Stimulated activated CD8-positive, alpha-beta memory T cell treated with anti-CD3 and anti-CD28 coated beads, Interleukin-12 subunit alpha, Interleukin-12 subunit beta, amount 100 ng/mL, for 1 hour (primary cell): ENCODE measurements around the gene UBE3B.
A peak's percentile ranks its signal among the peaks of the same experiment; 100 is the strongest.

ENCODE experiments used
- DNase-seq: peaks from one replicate; pipeline ENCODE4 v3.0.0-alpha.2; 2020; ENCODE audit warnings: low read depth

Gene UBE3B

GRCh38 chr12:109573029-109573913 lies 95.8 kb downstream of the UBE3B start, which contains the start of the genes MMAB and MVK:
MMAB (minus strand) TSS chr12:109573504; CDS start chr12:109573480, 24 bp downstream.
MVK (plus strand) TSS chr12:109573794; CDS start chr12:109574823, 1,029 bp downstream.
- DNase-seq, result peak; percentile 96

DNA sequence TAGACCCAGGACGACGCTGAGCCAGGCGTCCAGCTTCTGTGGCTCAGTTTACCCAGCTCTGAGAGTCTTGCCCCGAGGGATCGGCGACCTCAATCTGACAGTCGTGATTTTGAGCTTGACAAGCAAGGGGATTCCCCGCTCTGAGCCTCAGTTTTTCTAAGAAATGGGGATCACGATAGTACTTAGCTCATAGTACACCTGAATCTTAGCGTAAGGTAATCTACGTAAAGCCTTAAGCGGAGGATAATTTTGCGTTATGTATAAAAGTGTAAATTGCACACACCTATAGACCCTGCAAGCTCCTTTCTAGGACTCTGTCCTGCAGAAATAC lies 96.4 kb downstream of the UBE3B start:
- DNase-seq, result no peak

- DNase-seq, result no peak
Measured at GRCh38 chr12:109575683-109576082, 98.2 kb downstream of the UBE3B start.

GRCh38 chr12:109577311-109577710 lies 99.9 kb downstream of the UBE3B start:
- DNase-seq, result no peak

- no peak for DNase-seq
Measured at GRCh38 chr12:109578330-109578927, 101.0 kb downstream of the UBE3B start.

- DNase-seq, result no peak
Measured at GRCh38 chr12:109579639-109580038, 102.2 kb downstream of the UBE3B start.

GRCh38 chr12:109580272-109580671 lies 102.8 kb downstream of the UBE3B start:
- no peak for DNase-seq

DNA sequence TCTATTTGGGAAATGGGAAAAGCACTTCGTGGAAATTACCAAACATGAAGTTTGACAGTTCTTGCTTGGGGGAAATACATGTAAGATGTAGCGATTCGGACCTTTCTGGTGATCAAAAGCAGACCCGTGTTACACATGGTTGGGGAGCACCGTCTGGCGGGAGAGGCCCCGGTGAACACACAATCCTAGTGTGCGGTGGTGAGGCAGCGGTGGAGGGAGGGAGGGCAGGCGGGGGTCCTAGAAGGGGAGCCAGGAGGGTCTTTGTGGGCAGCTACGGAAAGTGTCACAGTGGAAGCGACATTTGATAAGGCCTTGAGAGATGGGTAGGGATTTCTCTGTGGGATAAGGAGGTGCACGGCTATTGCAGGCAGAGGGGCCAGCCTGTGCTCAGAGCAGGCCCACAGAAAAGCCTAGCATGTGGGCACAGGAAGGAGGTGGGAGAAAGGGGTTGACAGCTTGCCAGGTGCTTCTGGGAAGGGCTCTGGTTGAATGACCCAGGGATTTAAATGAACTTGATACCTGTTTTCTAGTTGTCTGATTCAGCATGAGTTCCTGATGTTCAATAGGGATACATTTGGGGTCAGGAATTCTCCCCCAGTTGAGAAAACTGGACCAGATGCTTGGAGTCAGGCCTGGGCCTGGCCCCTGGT lies 103.4 kb downstream of the UBE3B start:
- no peak for DNase-seq

- no peak for DNase-seq
Measured at GRCh38 chr12:109581334-109581691, 103.9 kb downstream of the UBE3B start.

DNA sequence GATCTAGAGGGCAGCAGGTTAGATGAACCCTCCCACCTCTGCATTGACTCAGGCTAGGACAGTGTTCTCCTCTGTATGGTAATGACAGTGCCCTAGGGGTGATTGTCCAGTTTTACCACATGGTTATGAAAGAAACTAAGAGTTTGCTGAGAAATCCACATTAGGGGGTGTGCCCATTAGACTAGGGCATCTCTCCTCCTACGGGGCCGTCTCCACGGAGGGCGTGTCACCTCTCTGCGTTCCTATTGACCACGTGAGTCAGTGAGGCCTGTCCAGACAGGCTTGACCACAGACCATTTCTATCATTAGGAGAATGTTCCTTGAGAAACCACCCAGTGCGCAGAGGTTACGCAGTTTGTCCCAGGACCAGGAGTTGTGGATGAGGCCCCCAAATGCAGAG lies 104.4 kb downstream of the UBE3B start:
- DNase-seq, result no peak

- DNase-seq, result no peak
Measured at GRCh38 chr12:109582636-109583035, 105.2 kb downstream of the UBE3B start.

DNA sequence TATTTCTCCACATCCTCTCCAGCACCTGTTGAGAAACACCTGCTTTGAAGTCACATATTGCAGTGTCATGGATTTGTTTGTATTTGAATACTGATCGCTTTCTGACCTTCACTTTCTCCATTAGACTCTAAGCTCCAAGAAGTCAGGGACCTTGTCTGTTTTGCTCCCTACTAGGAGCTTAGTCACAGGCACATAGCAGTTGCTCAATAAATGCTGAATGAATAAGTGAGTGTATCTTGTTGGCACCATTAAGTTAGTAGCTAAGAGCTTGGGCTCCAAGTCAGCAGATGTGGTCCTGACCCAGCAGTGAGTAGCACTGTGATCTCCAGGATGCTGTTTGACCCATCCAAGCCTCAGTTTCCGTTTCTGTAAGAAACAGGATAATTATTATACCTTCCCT lies 106.3 kb downstream of the UBE3B start:
- no peak for DNase-seq
